HFFc6 (cell line): ENCODE data around the gene NEO1. TPM values are rescaled to one million over a fixed set of nuclear protein-coding genes. Genes with fewer than 3 reads are reported as not detected.

Source experiments
- DNase-seq: peaks from one replicate; pipeline ENCODE4 v3.0.0-alpha.2; 2018
- H3K27ac Mint-ChIP-seq: 2 replicates; pipeline ENCODE4 v1.8.0; 2020; ENCODE audit warnings: mild to moderate bottlenecking, mixed read lengths
- H3K27me3 Mint-ChIP-seq: 2 replicates; pipeline ENCODE4 v1.8.0; 2021; ENCODE audit warnings: mild to moderate bottlenecking, moderate library complexity, mixed read lengths; ENCODE audit not compliant: insufficient read depth
- H3K36me3 Mint-ChIP-seq: 2 replicates; pipeline ENCODE4 v1.8.0; 2021; ENCODE audit warnings: low read depth, mixed read lengths
- H3K4me1 Mint-ChIP-seq: 2 replicates; pipeline ENCODE4 v1.8.0; 2020; ENCODE audit warnings: low read depth, mixed read lengths
- H3K4me3 Mint-ChIP-seq: 2 replicates; pipeline ENCODE4 v1.8.0; 2020; ENCODE audit warnings: mild to moderate bottlenecking, moderate library complexity, mixed read lengths
- H3K9me3 Mint-ChIP-seq: 2 replicates; pipeline ENCODE4 v1.8.0; 2020; ENCODE audit warnings: mild to moderate bottlenecking, mixed read lengths
- CTCF ChIP-seq: fragments of 200-600 bp; sonication (generic); IDR thresholded peaks from 2 replicates; pipeline ENCODE4 v1.5.0; 2021; ENCODE audit warnings: antibody characterized with exemption, mild to moderate bottlenecking
- total RNA-seq, 6 experiments: library from RNA; stranded (reverse); fragmentation: NEBNext Ultra II Directional; extraction: Animal tissue kit (Norgen Biotek cat#: 25700); gene quantifications; 2 replicates in 1 of 6; 3 replicates in 5 of 6; pipeline ENCODE4 v1.2.3, GENCODE V29; 2021

The NEO1 gene
- total RNA-seq, 6 experiments from 2014 or later: 6.4 to 20.3 (median 16.3) TPM

- Mint-ChIP-seq H3K36me3 (peaks cover 14% of the 10 kb centered on the region; the same call in 1 of the 2 replicates), H3K4me1 (no peaks in the 10 kb centered on the region), H3K27me3 (no peaks in the 10 kb centered on the region; the same call in none of the 2 replicates), H3K4me3 (no peak overlapping the region), H3K27ac (no peak overlapping the region), H3K9me3 (peaks cover 20% of the 10 kb centered on the region)
- no peak for DNase-seq
- TF ChIP-seq CTCF: no peak
These were observed 100.8 kb downstream of the NEO1 start for GRCh38 chr15:73153024-73153423.

- Mint-ChIP-seq H3K4me1 (no peaks in the 10 kb centered on the region), H3K36me3 (peaks cover 14% of the 10 kb centered on the region; the same call in 1 of the 2 replicates), H3K27me3 (no peaks in the 10 kb centered on the region; the same call in none of the 2 replicates), H3K27ac (no peak overlapping the region), H3K9me3 (peaks cover 20% of the 10 kb centered on the region), H3K4me3 (no peak overlapping the region)
- TF ChIP-seq CTCF: no peak
- DNase-seq: no peak
These were observed 101.2 kb downstream of the NEO1 start for GRCh38 chr15:73153447-73153846.

GRCh38 chr15:73156431-73157191 is 104.3 kb downstream of the NEO1 start:
- H3K4me1 Mint-ChIP-seq: no peaks in the 10 kb centered on the region
- peaks cover 20% of the 10 kb centered on the region for H3K9me3 Mint-ChIP-seq
- no peaks in the 10 kb centered on the region; the same call in none of the 2 replicates for H3K27me3 Mint-ChIP-seq
- DNase-seq: no peak
- no peak overlapping the region for H3K4me3 Mint-ChIP-seq
- TF ChIP-seq CTCF: no peak
- peaks cover 14% of the 10 kb centered on the region; the same call in 1 of the 2 replicates for H3K36me3 Mint-ChIP-seq
- no peak overlapping the region for H3K27ac Mint-ChIP-seq

GRCh38 chr15:73161546-73161945 is 109.3 kb downstream of the NEO1 start:
- Mint-ChIP-seq H3K36me3 (peaks cover 6% of the 10 kb centered on the region; the same call in 1 of the 2 replicates), H3K9me3 (peaks cover 5% of the 10 kb centered on the region; the same call in 1 of the 2 replicates), H3K27me3 (peaks cover 3% of the 10 kb centered on the region; the same call in 1 of the 2 replicates), H3K4me1 (no peaks in the 10 kb centered on the region), H3K4me3 (no peak overlapping the region), H3K27ac (no peak overlapping the region)
- no peak for TF ChIP-seq CTCF
- no peak for DNase-seq

GRCh38 chr15:73165435-73165834 is 113.2 kb downstream of the NEO1 start:
- TF ChIP-seq CTCF: no peak
- H3K9me3 Mint-ChIP-seq: peaks cover 6% of the 10 kb centered on the region; the same call in 1 of the 2 replicates
- no peak overlapping the region for H3K4me3 Mint-ChIP-seq
- no peak for DNase-seq
- H3K36me3 Mint-ChIP-seq: peaks cover 7% of the 10 kb centered on the region; the same call in 1 of the 2 replicates
- peaks cover 3% of the 10 kb centered on the region; the same call in 1 of the 2 replicates for H3K27me3 Mint-ChIP-seq
- no peak overlapping the region for H3K27ac Mint-ChIP-seq
- no peaks in the 10 kb centered on the region for H3K4me1 Mint-ChIP-seq
